DMS114 treated with DMSO at 0.1 percent for 48 hours (cell line): ENCODE data around the gene CCDC136.

Experiments
- DNase-seq: peaks from one replicate; lab custom pipeline; 2025; ENCODE audit not compliant: unreplicated experiment; lab: John Stamatoyannopoulos, UW

The CCDC136 gene

DNA sequence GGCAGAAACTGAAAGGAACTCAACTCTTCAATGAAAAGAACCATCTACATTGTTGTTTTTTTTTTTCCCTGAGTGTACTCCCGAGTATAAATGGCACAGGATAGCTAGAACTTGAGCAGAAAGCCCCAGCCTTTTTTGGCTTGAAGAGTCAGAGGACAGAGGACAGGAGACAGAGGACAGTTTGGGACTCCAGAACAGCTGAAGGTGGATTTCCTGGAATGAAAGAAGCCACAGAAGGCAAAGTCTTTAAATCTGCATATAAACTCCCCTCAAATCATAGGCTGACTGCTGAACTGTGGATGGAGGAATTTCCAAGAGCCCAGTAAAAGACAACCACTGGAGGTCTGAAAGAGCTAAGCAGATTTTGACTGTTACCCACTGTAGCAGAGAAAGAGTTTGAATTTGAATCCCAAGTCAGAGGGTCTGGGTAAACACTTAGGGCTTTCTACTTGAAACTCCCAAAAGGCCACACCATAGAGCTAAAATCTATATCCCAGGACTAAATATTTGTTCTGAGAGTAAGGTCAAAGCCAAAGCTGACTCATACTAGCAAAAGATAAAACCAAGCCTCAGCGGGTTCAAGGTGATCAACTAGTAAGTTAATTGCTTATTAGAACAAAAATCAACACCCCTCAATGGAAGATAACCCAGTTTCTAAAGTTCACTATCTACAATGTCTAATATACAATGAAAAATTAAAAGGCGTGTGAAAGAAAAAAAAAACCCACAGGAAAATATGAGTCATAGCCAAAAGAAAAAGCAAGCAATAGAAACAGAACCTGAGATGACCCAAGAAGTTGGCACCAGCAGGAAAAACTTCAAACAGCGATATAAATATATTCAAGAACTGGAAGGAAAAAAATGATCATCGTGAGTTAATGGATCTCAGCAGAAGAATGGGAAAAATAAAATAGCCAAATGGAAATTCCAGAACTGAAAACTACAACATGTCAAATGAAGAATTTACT, 14.3 kb upstream of the CCDC136 start:
- no peak for DNase-seq

GRCh38 chr7:128778946-128779345, 12.8 kb upstream of the CCDC136 start:
- DNase-seq: no peak

DNA sequence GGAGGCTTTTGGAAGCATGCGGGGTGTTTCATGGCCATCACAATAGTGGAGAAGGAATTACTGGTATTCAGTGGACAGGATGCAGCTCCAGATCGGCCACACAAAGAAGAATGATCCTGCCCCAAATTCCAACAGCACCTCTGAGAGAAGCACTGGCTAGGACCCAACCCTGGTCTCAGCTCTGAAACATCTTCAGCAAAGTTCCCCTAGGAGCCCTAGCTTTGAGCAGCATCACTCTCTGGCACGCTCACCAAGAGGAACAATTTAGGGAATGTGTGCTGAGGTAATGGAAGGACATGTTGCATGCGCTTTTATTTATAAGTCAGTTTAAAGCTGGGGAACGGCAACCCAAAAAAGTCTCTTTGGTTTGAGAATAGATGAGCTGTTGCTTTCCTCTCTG, 10.6 kb upstream of the CCDC136 start:
- DNase-seq: no peak

DNA sequence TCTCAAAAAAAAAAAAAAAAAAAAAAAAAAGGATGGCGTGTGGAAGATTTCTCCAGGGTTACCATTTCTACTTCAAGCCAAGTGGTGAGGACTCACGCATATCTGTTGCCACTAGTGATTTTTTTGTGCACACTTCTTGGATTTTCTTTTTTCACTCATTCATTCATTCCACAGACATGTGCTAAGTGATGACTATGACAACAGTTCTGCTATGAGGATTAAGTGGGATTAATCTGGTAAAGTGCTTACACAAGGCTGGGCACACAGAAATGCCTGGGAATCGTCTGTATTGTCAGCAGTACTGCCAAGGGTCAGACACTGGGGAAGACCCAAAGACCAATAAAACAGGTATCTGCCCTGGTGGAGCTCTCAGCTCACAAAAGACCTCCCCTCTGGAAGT, 9.9 kb upstream of the CCDC136 start:
- DNase-seq: no peak

DNA sequence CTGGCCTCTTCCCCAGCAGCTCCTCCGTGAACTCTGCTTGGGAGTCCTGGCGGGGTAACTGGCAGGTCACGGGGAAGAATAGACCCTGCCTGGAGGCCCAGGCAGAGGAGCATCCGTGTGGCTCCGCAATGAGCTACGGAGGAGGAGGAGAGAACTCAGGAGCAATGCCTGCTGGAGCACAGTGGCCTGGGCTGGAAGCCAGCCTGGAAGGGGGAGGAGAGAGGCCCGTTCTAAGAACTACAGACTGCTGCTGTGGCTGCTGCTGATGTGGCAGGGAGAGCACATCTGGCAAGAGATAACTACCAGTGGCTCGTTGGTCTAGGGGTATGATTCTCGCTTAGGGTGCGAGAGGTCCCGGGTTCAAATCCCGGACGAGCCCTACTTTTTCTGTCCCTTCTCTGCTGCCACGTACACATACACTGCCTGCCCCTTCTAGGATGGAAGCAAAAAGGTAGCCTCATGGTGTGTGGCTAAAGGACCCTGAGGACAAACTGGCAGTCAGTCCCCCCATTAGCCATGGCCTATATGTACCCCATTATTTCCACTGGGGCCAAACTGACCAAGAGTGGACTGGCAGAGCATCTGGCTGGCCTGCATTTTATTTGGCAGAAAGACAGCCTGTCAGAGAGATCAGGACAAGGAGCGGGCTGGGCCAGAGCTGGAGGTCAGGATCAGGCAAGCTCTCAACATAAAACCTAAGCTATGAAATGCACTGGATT, 8.5 kb upstream of the CCDC136 start:
- DNase-seq: peak; percentile 12

DNA sequence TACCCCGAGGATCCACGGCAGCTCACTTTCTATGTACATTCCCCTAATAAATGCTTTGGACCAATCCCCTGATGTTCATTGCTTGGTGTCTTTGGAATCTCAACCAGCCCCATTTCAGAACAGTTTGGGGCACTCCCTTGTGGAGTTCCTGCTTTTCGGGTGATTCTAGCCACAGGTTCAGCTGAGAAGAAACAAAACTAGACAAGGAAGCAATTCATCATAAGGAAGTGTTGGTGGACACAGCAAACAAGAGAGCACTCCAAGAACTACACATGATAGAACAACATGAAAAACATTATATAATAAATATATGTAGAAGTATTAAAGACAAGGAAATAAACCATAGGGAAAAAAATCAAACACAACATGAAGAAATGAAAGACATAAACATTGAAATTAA, 6.0 kb upstream of the CCDC136 start:
- DNase-seq: no peak

DNA sequence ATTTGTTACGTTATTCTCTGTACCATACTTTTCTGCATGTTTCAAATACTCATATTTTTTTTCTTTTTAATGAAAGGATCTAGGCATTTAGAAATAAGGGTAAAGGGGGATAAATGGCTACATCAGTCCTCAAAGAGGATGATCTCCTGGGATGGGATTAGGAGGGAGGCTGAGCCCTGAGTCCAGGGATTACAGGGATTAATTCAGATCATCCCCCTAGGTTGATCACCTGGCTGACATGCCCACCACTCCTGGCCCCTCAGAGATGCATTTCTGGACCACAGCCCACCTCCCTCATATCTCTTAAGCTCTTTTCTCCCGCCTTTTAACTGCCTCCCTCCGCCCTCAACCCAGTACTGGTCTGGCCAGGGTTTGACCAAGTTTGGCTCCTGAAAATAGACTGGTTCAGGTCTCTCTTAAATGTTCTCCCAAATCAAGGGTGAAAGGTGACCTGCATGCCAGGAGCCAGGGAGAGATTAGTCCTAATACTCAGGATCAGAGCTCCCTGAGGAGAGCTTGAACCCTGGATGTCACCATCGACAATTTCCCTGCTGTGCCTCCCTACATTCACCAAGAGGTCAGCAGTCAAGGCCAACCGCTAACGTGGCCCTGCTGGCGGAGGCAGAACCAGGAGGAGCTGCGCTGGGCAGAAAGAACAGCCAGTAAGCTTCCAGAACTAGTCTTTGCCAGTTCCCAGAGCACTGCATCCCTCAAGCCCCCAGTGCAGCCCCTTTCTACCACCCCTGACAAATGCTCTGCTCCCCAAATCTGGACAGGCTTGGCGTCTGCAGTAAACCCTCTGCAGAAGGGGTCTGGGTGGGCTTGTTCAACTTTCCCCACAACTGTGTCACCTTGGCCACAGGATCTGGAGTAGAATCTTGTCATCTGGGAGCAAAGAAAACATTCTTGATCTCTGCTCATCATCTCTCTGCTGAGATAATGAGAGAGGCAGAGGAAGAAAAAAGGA, 3.0 kb upstream of the CCDC136 start:
- no peak for DNase-seq

DNA sequence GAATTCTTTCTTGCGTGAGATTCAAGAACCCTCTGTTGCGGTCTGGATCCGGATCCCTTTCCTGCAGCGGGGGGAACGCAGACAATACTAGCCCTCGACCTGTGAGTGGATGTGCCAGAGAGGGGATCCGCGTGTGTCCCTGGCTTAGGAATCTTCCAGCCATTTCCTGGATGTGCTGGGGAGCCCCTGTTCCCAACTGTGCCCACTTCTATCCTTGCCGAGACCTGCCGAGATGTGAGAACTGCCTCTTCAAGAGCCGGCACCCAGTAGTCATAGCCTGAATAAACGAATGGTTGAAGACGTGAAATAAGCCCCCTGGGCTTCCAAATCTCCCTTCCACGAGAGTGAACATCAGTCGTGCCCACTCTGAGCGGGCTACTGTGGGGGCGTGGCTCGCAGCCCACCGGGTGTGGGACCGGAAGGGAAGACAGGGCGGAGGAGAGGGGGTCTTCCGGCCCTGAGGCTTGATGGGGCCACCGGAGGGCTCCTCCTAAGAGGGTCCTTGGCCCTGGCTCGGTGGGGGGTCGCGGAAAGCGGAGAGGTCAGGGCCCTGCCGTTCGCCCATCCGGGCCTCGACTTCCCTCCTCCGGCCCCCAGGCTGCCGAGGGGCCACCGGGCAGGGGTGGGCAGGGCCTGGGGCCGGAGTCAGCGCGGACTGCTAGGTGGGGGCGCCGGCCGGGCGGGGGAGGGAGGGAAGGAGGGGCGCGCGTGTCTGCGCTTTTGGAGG, 1.3 kb upstream of the CCDC136 start:
- DNase-seq: no peak

DNA sequence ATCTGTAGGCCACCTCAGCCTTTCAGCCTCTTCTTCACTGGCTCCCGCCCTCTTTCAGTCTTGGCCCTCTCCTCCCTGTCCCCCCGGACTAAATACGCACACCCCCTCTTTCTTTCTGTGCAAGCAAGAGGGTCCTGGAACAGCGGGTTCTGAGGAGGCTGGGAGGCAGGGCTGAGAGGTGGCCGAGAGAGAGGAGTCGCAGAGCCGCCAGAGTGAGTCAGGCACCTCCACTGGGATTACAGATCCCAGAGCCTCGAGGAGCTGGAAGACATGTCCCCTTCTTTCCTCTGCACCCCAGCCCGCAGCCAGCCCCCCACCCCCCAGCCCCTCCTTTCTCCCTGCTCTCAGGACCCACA, 182 bp downstream of the CCDC136 start:
- DNase-seq: no peak

GRCh38 chr7:128792471-128793180, 858 bp downstream of the CCDC136 start:
- DNase-seq: no peak

GRCh38 chr7:128793181-128793547, 1.4 kb downstream of the CCDC136 start:
- DNase-seq: no peak

DNA sequence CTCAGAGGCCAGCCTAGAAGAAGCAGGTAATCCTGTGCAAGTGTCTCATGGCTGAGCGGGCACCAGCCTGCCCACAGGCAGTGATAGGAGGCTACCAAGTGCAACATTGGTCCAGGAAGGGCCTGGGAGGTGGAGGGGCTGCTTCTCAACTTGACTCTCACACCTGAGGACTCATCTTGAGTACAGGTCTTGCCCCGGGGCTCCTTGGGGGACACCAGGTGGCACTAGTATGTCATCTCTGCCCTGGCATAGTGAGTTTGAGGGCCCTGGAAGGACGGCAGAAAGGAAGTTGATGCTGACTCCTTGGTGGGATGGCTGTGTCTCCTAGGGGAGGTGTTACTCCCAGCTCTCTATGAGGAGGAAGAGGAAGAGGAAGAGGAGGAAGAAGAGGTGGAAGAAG, 2.3 kb downstream of the CCDC136 start:
- DNase-seq: no peak

GRCh38 chr7:128794436-128794835, 2.7 kb downstream of the CCDC136 start:
- DNase-seq: no peak

- DNase-seq: no peak
Measured at GRCh38 chr7:128795129-128795528, 3.4 kb downstream of the CCDC136 start.

GRCh38 chr7:128796327-128796726, 4.6 kb downstream of the CCDC136 start:
- no peak for DNase-seq

GRCh38 chr7:128799451-128799850, 7.7 kb downstream of the CCDC136 start:
- DNase-seq: no peak

GRCh38 chr7:128800567-128800966, 8.8 kb downstream of the CCDC136 start:
- no peak for DNase-seq

- no peak for DNase-seq
Measured at GRCh38 chr7:128801003-128801402, 9.2 kb downstream of the CCDC136 start.

DNA sequence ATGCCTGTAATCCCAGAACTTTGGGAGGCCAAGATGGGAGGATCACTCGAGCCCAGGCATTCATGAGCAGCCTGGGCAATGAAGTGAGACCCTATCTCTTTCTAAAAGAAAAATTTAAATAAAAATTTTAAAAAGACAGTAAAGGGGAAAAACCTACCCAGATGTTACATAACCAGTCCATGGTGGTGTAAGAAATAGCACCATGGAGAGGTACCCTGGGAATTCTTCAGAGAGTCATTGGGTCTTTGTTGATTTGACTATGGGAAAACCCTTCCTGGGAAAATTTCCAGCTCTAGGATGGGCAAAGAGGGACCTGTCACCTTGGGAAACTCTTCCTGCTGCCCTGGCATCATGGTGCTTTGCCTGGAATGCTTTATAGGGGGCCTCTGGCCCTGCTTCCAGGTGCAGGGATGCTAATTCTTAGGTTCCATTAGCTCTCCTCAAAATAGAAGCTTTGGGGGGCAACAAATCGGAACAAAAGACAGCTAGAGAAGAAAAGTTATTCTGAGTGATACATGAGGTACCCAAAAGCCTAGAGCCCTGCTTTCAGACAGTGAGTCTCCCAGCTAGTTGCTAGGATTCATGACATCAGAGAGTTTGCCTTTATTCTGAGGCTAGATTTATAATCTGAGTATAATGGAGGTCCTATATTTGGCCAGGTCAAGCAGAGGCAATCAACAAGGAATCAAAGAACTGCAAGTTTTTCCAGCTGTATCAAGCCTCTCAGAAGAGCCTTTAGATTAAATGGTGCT, 10.1 kb downstream of the CCDC136 start:
- DNase-seq: no peak
